A204.1 (cell line): ENCODE data around the gene NTRK3.

Source experiments
- FAIRE-seq: peaks from 2 replicates; lab custom pipeline; 2012; peaks lifted over from hg19 to GRCh38; lab: Jason Lieb, UNC

The NTRK3 gene

GRCh38 chr15:88230823-88231222, 25.7 kb downstream of the NTRK3 start:
- no peak for FAIRE-seq

GRCh38 chr15:88225461-88225860, 31.1 kb downstream of the NTRK3 start:
- no peak for FAIRE-seq

GRCh38 chr15:88223084-88223483, 33.5 kb downstream of the NTRK3 start:
- FAIRE-seq: no peak

GRCh38 chr15:88221836-88222235, 34.7 kb downstream of the NTRK3 start:
- FAIRE-seq: no peak

- FAIRE-seq: no peak
Measured at GRCh38 chr15:88220443-88221335, 35.9 kb downstream of the NTRK3 start.

- FAIRE-seq: no peak
Measured at GRCh38 chr15:88219623-88220022, 36.9 kb downstream of the NTRK3 start.

GRCh38 chr15:88218557-88219221, 37.9 kb downstream of the NTRK3 start:
- FAIRE-seq: no peak

- no peak for FAIRE-seq
Measured at GRCh38 chr15:88215066-88215648, 41.4 kb downstream of the NTRK3 start.

- FAIRE-seq: no peak
Measured at GRCh38 chr15:88209111-88209510, 47.4 kb downstream of the NTRK3 start.

- FAIRE-seq: no peak
Measured at GRCh38 chr15:88208396-88208795, 48.1 kb downstream of the NTRK3 start.

- FAIRE-seq: no peak
Measured at GRCh38 chr15:88207565-88207964, 49.0 kb downstream of the NTRK3 start.

GRCh38 chr15:88204584-88204983, 52.0 kb downstream of the NTRK3 start:
- no peak for FAIRE-seq

GRCh38 chr15:88202231-88202630, 54.3 kb downstream of the NTRK3 start:
- FAIRE-seq: no peak

- FAIRE-seq: no peak
Measured at GRCh38 chr15:88201207-88201606, 55.3 kb downstream of the NTRK3 start.

- FAIRE-seq: no peak
Measured at GRCh38 chr15:88196961-88197360, 59.6 kb downstream of the NTRK3 start.

GRCh38 chr15:88194162-88194561, 62.4 kb downstream of the NTRK3 start:
- FAIRE-seq: no peak

GRCh38 chr15:88193415-88193814, 63.1 kb downstream of the NTRK3 start:
- FAIRE-seq: no peak

- no peak for FAIRE-seq
Measured at GRCh38 chr15:88191812-88192165, 64.8 kb downstream of the NTRK3 start.

GRCh38 chr15:88190232-88190631, 66.3 kb downstream of the NTRK3 start:
- FAIRE-seq: no peak

GRCh38 chr15:88188300-88188699, 68.2 kb downstream of the NTRK3 start:
- no peak for FAIRE-seq

- no peak for FAIRE-seq
Measured at GRCh38 chr15:88187195-88187594, 69.3 kb downstream of the NTRK3 start.

GRCh38 chr15:88185584-88185983, 71.0 kb downstream of the NTRK3 start:
- no peak for FAIRE-seq

- FAIRE-seq: no peak
Measured at GRCh38 chr15:88181613-88182012, 74.9 kb downstream of the NTRK3 start.
